Sigmoid colon (tissue), 3 donors: ENCODE data around the gene GALNT10.

Experiments
- CTCF ChIP-seq, 4 experiments: fragments of 450-650 bp in 3 of 4; fragments of 200-600 bp in 1 of 4; IDR thresholded peaks; one replicate each; pipeline ENCODE4 v1.5.1; 2016 to 2019; ENCODE audit warnings: antibody characterized with exemption in 4 of 4, mild to moderate bottlenecking in 3 of 4, moderate library complexity in 2 of 4
- POLR2A ChIP-seq, 2 donors: fragments of 450-650 bp; IDR thresholded peaks; one replicate each; pipeline ENCODE4 v1.6.1; 2016; ENCODE audit warnings: antibody characterized with exemption in 2 of 2, mild to moderate bottlenecking in 2 of 2, moderate library complexity in 2 of 2

DNA sequence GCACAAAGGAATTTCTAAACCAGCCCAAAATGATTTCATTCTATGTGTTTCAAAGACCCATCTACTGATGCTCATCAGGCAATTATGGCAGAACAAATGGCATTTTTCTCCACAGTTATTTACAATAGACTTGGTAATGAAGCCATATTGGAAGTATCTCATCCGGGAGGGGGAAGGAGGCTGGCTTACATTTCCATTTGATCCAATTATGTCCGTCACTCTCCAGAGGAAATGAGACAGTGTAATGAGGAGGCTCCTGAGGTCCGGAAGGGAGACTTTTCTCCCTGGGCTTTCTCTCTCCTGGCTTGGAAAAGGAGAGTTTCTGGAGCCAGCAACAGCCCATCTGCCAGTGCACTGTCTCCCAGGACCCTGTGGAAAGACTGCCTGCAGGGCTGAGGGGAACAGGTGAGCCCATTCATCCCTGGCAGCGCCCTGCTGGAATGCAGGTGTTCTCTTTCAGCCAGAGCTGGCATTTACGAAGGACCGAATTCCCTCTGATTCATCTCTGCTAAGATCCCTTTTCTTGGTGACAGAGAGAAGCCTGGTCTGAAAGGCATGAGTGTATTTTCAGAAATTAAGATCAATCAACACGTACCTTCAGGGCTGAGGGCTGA is 200.3 kb downstream of the GALNT10 start:
- TF ChIP-seq POLR2A (IDR thresholded peaks at IDR 0.05), result no peak
- TF ChIP-seq CTCF (IDR thresholded peaks at IDR 0.05), result no peak
